Measurements from ENCODE around the gene CDK14.

Gene CDK14

GRCh38 chr7:91030680-91031380 lies 434.7 kb downstream of the CDK14 start:
- FAIRE-seq (no peak), DNase-seq (ENCODE audit: insufficient read length, low spot score) (no peak)

GRCh38 chr7:91031757-91032156 lies 435.6 kb downstream of the CDK14 start:
- FAIRE-seq: no peak
- DNase-seq (ENCODE audit: insufficient read length, low spot score): no peak

- FAIRE-seq: no peak
- DNase-seq (ENCODE audit: insufficient read length, low spot score): no peak
Measured at GRCh38 chr7:91033574-91033973, 437.5 kb downstream of the CDK14 start.

GRCh38 chr7:91034459-91035368 lies 438.6 kb downstream of the CDK14 start:
- FAIRE-seq: no peak

GRCh38 chr7:91039033-91039432 lies 442.9 kb downstream of the CDK14 start:
- FAIRE-seq (no peak), DNase-seq (ENCODE audit: insufficient read length, low spot score) (no peak)

More at GRCh38 chr7:91034459-91035368, 438.6 kb downstream of the CDK14 start:
- peak; percentile 9 for DNase-seq (ENCODE audit: insufficient read length, low spot score)

DNA sequence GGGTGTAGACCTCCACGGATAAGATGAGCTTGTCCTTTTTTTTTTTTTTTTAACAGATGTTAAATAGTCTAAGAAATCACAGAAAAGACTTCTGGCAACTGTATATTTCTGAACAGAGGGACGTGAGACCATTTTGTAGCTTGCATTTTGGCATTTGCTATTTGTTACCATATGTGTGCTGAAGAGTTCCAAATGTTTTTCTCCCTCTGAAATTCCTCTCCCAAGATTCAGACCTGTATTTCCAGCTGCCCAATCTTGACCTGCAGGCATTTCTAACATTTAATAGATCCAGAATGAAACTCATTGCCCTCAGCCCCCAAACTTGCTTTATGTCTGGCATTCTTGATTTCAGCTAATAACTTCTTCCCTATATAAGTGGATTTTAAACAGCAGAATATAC lies 445.0 kb downstream of the CDK14 start:
- no peak for DNase-seq (ENCODE audit: insufficient read length, low spot score)
- FAIRE-seq: no peak

DNA sequence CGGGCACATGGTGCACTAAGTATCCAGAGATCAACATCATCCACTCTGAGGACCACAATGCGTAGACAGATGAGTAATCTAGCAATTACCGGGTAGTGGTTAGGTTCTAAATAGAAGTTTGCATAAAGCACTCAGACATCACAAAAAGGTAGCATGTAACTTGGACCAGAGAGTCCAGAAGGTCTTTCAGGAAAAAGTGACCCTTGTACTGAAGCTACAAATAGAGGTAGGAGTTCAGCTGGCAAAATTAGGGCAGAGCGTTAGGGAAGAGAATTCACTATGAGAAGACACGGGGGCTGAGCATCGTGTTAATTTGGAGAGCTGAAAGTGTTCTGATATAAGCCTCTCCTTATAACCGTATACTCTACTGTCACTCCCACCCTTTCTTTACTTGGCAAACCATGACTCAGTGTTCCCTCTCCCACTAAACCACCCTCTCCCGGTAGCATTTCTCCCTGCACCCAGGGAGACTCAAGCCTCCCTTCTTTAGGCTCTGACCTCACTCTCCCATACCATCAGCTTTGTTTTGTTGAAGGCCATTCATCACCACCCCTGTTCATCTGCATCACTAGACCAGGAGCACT lies 445.9 kb downstream of the CDK14 start:
- FAIRE-seq (no peak), DNase-seq (ENCODE audit: insufficient read length, low spot score) (no peak)

DNA sequence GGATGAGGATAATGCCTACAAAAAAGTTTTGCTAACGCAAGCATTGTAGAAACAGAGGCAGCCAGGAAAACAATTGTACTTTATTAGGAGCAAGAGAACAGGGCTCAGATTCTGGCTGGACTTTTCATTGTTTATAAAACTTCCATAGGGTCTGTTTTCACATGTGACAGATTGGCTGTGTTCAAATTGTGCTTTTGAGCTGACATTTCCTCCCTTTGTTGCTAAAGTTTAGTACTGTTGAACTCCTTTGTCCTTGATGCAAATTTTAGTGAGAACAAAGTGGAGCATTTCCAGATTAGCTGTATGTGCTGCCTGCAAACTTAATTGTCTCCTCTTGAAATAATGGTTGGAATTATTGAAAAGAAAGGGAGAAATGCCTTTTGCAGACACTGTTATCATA lies 447.1 kb downstream of the CDK14 start:
- FAIRE-seq (no peak), DNase-seq (ENCODE audit: insufficient read length, low spot score) (no peak)

DNA sequence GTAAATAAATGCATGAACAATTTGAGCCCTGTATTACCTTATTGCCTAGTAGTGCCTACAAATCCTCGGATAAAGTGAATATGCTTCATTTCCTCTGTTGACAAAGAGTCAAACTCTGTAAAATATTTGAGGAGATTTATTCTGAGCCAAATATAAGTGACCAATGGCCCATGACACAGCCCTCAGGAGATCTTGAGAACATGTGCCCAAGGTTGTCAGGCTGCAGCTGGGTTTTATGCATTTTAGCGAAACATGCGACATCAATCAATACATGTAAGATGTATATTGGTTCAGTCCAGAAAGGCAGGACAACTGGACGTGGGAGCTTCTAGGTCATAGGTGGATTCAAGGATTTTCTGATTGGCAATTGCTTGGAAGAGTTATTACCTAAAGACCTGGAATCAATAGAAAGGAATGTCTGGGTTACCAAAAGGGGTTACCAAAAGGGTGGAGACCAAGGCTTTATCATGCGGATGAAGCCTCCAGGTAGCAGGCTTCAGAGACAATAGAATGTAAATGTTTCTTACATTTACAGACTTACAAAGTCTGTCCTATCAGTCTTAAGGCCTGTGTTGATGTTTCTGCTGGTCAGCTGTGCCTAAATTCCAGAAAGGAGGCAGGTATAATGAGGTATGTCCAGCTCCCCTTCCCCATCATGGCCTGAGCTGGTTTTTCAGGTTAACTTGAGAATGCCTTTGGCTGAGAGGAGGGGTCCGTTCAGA lies 448.0 kb downstream of the CDK14 start:
- FAIRE-seq (no peak), DNase-seq (ENCODE audit: insufficient read length, low spot score) (no peak)

DNA sequence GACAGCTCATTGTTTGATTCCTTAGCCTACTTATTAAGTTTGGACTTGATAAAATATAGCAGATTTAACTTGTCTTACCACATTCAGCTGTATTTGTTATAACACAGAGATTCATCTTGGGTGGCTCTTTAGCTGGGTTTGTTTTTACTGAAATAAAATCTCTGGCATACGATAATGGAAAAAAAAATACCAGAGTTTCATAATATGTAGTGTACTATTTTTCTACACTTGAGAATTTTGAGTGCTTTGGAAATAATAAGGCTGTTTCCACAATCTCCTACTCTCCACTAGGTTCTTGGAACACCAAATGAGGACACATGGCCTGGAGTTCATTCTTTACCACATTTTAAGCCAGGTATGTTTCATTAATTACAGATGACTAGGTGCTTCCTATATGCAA lies 449.5 kb downstream of the CDK14 start:
- no peak for FAIRE-seq
- no peak for DNase-seq (ENCODE audit: insufficient read length, low spot score)

- FAIRE-seq (no peak), DNase-seq (ENCODE audit: insufficient read length, low spot score) (no peak)
Measured at GRCh38 chr7:91046322-91047089, 450.4 kb downstream of the CDK14 start.

DNA sequence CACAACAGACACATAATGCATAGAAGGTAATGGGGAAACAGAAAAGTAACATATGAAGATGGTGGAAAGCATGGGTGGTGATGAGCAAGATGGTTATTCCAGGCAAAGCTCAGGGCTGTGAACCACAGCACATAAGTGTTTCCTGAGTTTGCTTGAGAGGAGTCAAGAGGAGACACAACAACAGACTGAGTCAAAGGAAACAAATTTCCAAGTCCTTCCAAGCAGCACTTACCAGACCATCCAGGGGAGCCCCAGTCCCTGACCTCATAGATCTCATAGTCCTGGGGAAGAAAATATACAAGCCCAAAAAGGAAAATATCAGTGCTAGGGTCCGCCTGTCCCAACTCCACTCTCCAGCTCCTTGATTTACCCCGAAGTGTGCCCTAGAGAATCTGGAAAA lies 451.5 kb downstream of the CDK14 start:
- FAIRE-seq (no peak), DNase-seq (ENCODE audit: insufficient read length, low spot score) (no peak)

DNA sequence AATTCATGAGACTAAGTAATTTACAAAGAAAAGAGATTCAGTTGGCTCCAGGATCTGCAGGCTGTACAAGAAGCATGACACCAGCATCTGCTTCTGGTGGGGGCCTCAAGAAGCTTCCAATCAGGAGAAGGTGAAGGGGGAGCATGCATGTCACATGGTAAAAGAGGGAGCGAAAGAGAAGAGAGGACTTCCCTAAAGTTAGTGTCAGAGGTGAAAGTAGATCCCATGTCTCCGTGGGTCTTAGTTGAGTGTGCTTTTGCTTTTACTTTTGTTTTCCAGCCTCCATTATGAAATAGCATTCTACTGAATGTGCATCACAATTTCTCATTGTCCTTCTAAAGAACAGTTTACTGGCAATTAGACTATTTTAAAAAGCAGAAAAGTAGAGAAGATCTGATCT lies 454.6 kb downstream of the CDK14 start:
- no peak for FAIRE-seq
- DNase-seq (ENCODE audit: insufficient read length, low spot score): no peak

- FAIRE-seq (no peak), DNase-seq (ENCODE audit: insufficient read length, low spot score) (no peak)
Measured at GRCh38 chr7:91051966-91052365, 455.8 kb downstream of the CDK14 start.

- FAIRE-seq (no peak), DNase-seq (ENCODE audit: insufficient read length, low spot score) (no peak)
Measured at GRCh38 chr7:91054374-91054773, 458.3 kb downstream of the CDK14 start.

- FAIRE-seq (no peak), DNase-seq (ENCODE audit: insufficient read length, low spot score) (no peak)
Measured at GRCh38 chr7:91055219-91055618, 459.1 kb downstream of the CDK14 start.

DNA sequence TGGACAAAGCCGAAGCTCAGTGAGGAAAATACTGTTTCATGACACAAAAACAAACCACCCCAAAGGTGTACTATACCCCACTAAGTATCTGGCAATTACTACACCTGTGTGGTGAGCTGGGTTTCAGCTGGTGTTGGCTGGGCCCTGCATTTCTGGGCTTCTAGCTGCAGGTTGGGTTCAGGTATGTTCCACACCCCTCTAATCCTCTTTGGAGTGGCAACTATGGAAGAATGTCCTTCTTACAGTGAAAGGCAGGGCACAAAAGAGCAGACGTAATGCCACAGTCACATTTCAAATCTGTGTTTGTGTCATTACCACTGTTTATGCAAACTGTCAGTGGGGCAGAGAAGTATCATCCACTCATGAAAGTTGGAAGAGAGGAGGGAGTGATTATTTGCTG lies 466.6 kb downstream of the CDK14 start:
- FAIRE-seq: no peak

DNA sequence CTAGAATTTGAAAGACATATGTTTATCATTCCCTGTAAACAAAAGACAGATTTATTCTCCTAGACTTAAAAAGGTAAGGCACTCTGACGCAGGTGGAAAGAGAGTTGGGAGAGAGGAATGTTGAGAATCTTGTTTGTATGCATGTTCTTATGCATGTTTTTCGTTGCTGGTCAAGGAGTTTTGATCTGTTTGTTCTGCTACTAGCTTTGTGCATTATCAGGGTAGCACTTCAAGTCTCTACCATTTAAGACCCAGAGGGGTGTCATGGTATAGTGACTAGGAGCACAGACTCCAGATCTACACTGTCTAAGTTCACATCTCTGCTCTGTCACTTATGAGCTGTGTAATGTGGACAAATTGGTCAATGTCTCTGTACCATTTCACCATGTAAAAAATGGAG lies 467.9 kb downstream of the CDK14 start:
- no peak for FAIRE-seq

More for the DNA sequence above, 466.6 kb downstream of the CDK14 start:
- no peak for DNase-seq (ENCODE audit: insufficient read length, low spot score)

DNA sequence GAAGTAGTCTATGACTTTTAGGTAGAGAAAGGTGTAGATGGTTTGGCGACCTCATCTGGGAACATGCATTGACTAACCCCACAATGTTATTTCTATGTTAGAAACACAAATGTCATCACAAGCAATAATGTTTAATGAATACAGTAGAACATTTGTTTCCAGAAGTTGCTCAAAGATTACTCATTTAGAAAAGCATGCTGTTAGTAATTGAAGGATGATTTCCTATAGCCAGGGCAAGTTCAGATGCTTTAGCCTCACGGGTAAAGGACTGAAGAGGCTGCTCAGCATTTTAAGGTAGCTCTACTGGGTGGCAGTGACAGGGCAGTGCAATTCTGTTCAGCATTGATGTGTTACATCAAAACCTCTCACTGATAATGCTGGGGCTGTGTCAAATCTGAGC lies 468.8 kb downstream of the CDK14 start:
- DNase-seq (ENCODE audit: insufficient read length, low spot score) (no peak), FAIRE-seq (no peak)

More for the DNA sequence above, 467.9 kb downstream of the CDK14 start:
- no peak for DNase-seq (ENCODE audit: insufficient read length, low spot score)

DNA sequence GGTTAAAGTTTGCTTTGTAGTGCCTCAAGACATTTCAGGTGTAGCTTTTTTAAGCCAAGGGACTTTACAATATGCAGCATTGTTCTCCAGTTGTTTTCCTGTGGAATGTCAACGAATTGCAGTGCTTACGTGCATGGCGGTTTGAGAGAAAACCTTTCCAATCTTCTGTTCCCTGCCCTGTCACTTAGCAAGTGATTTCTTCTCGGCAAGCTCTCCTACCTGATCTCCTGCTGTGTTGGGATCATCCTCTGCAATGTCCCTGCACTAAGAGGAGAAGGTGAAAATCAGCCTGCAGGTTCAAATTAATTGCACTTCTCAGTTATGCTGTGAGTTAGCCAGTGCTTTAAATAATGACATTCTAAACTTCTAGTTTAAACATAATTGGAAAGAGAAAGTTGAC lies 470.5 kb downstream of the CDK14 start:
- FAIRE-seq (no peak), DNase-seq (ENCODE audit: insufficient read length, low spot score) (no peak)

All from HTR-8/SVneo (cell line).